Measurements from ENCODE around the gene FCHSD1.

The FCHSD1 gene

DNA sequence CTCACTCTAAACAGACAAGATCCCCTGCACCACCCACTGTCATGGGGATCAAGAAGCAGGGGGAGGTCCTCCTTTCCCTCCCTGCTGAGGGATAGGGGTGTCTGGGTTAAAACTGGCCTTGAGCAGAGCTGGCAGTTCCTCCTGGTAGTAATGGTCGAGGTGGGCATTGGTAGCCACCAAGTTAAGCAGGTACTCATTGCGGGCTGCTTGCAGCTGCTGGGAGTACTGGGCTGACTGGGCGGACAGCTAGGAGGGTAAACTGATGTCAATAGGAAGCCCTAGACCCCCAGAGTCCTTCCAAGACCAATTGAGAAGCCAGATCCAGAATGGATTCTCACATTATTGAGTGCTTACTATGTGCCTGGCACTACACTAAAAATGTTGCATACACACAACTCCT is 3.4 kb downstream of the FCHSD1 start:
- no peak overlapping the region for H3K27ac ChIP-seq
- no peak overlapping the region for H3K4me3 ChIP-seq

DNA sequence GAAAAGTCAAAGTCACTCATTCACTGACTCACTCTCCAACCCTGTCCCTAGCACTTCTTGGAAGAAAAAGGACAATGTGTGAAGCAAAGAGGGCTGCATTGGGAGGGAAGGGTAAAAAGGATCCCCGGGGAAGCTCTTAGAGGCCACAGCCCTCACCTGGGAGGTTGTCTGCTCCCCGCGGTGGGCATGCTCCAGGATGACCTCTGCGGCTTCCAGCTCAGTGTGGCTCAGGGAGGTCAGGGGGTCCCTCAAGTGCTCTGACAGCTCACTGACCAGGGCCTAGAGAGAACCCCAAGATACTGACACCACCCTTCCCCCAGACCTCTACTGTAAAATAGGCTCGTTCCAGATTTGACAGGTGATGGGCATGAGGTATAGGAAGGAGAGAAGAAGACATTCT is 4.0 kb downstream of the FCHSD1 start:
- no peak overlapping the region for H3K27ac ChIP-seq
- H3K4me3 ChIP-seq: no peak overlapping the region

DNA sequence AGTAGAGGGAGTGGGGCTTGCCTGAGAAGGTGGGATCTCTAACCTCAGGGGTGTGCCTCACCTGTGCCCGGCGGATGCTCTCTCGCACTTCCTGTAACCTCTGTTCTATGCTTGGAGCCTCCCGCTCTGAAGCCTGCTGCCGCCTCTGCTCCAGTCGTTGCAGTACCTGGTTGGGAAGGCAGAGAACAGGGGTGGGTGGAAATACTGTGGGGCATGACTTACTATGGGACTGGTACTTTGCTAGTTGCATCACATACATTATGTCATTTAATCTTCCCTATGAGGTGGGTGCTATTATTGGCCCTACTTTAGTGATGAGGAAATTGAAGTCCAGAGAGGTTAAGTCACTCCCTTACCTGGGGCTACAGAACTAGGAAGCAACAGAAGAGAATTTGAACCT is 5.2 kb downstream of the FCHSD1 start:
- peak overlapping the region in 1 of 21 experiments; percentile 3 for H3K27ac ChIP-seq
- H3K4me3 ChIP-seq: no peak overlapping the region

GRCh38 chr5:141641634-141642267 is 9.5 kb downstream of the FCHSD1 start:
- no peak overlapping the region for H3K27ac ChIP-seq
- H3K4me3 ChIP-seq: no peak overlapping the region

GRCh38 chr5:141640698-141641097 is 10.5 kb downstream of the FCHSD1 start:
- H3K4me3 ChIP-seq: no peak overlapping the region
- no peak overlapping the region for H3K27ac ChIP-seq

DNA sequence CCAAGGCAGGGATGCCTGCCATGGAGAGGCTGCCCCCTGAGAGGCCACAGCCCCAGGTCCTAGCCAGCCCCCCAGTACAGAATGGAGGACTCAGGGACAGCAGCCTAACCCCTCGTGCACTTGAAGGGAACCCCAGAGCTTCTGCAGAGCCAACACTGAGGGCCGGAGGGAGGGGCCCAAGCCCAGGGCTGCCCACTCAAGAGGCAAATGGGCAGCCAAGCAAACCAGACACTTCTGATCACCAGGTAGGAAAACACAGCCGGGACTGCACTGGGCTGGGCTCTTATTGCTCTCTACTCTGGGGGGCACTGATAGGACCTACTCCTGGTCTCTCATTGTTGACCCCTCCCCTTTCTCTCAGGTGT is 11.2 kb downstream of the FCHSD1 start:
- Histone ChIP-seq H3K4me3 (no peak overlapping the region), H3K27ac (no peak overlapping the region)

- no peak overlapping the region for H3K4me3 ChIP-seq
- H3K27ac ChIP-seq: no peak overlapping the region
Measured at GRCh38 chr5:141639357-141640050, 11.7 kb downstream of the FCHSD1 start.

- Histone ChIP-seq H3K4me3 (no peak overlapping the region), H3K27ac (peak overlapping the region in 1 of 21 experiments; percentile 88)
Measured at GRCh38 chr5:141638771-141639170, 12.4 kb downstream of the FCHSD1 start.

- peak overlapping the region; percentile 52 to 80 (median 74) for H3K4me3 ChIP-seq
- peak overlapping the region in 16 of 21 experiments; percentile 23 to 91 (median 80) for H3K27ac ChIP-seq
Measured at GRCh38 chr5:141637767-141638419, 13.3 kb downstream of the FCHSD1 start.

DNA sequence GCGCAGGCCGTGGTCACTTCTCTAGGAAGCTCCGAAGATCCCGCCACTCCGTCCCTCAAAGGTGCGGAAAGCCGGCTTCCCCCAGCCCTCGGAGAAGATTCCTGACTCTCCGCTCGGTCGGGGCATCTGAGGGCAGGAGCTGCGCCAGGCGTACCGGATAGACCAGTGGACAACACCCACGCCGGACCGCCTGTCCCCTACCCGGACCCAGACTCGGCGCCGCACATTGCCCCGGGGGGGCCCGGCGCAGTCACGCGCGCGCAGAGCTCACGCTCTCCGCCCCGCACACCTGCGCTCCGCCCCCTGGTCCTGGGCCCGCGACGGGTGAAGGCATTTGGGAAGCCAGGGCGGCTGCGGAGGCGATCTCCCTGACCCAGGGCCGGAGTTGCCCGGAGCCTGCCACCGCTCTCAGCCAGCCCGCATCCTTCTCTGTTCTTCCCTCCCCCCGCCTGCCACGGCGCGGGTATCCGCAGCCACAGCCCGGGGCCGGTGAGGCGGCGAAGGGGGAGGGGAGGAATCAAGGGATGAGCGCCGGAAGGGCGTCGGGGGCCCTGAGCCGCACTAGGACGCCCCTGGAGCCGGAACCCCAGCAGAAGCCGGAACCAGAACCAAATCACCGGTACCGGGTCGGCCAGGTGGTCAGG is 14.0 kb downstream of the FCHSD1 start:
- peak overlapping the region in 20 of 21 experiments; percentile 23 to 91 (median 81) for H3K27ac ChIP-seq
- H3K4me3 ChIP-seq: peak overlapping the region; percentile 52 to 80 (median 74)

DNA sequence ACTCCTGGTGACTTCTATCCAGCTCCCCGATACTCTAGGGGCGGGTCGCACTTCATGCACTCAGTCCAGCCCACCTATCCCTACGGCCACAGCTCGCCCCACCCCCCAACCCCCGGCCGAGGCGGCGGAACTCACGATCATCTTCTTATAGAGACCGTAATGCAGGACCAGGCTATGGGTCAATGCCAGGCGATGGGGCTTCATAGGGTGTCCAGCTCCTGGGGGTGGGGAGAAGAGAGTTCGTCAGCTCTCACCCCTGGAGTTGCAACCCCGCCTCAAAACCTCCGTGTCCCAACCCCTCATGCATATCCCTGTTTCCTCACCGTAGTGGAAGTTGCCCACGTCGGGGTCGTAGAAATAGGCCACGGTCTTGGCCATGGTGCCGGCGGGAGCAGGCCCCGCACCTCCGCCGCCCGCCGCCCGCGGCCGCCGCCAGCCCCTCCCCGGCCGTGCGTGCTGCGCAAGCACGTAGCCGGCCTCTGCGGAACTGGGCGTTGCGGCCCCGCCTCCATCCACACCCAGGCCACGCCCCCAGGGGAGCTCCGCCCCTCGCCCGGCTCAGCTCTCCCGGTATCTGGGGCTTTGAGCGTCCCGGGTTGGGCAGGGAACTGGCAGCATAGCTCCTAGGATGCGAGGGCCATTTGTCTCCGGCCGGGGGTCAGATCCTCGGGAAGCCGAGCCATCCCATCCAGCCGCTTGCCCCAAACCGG is 14.7 kb downstream of the FCHSD1 start, which contains the start of the genes HDAC3 and RELL2:
Gene HDAC3 (minus strand): TSS at position 437 of the 710 bp plus-strand sequence. CDS start 59 bp downstream, at position 378.
Gene RELL2 (plus strand): TSS at position 585 of the 710 bp plus-strand sequence. CDS start 1,229 bp downstream, outside the sequence.
- Histone ChIP-seq H3K4me3 (peak within 1 kb of the TSS; percentile 52 to 80 (median 74)), H3K27ac (peak within 1 kb of the TSS; percentile 36 to 91 (median 82))

- H3K27ac ChIP-seq: peak overlapping the region in 18 of 21 experiments; percentile 70 to 91 (median 84)
- H3K4me3 ChIP-seq: peak overlapping the region; percentile 52 to 80 (median 74)
Measured at GRCh38 chr5:141636106-141636412, 15.2 kb downstream of the FCHSD1 start.

- Histone ChIP-seq H3K4me3 (peak overlapping the region; percentile 52 to 80 (median 74)), H3K27ac (peak overlapping the region in 12 of 21 experiments; percentile 73 to 91 (median 82))
Measured at GRCh38 chr5:141635646-141636045, 15.6 kb downstream of the FCHSD1 start.

DNA sequence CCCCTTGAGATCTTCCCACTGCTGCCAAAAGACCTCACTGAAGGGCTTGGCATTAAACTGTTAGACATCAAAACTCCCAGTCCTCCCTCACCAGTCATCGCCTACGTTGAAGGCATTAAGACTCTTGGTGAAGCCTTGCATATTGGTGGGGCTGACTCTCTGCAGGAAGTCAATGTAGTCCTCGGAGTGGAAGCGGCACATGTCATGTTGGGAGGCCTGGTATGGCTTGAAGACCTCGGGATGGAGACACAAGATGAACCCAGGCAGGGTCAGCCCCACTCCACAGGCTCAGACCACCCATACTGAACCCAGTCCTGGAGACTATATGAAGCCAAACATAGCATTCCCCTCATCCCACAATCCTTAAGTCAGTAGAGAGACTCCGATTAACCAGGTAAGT is 16.5 kb downstream of the FCHSD1 start:
- Histone ChIP-seq H3K27ac (peak overlapping the region in 2 of 21 experiments; percentile 19 to 37), H3K4me3 (no peak overlapping the region)

- Histone ChIP-seq H3K4me3 (no peak overlapping the region), H3K27ac (peak overlapping the region in 1 of 21 experiments; percentile 37)
Measured at GRCh38 chr5:141633871-141634561, 17.2 kb downstream of the FCHSD1 start.

GRCh38 chr5:141632650-141633049 is 18.6 kb downstream of the FCHSD1 start:
- Histone ChIP-seq H3K4me3 (no peak overlapping the region), H3K27ac (no peak overlapping the region)

- H3K27ac ChIP-seq: no peak overlapping the region
- no peak overlapping the region for H3K4me3 ChIP-seq
Measured at GRCh38 chr5:141630570-141631140, 20.6 kb downstream of the FCHSD1 start.

DNA sequence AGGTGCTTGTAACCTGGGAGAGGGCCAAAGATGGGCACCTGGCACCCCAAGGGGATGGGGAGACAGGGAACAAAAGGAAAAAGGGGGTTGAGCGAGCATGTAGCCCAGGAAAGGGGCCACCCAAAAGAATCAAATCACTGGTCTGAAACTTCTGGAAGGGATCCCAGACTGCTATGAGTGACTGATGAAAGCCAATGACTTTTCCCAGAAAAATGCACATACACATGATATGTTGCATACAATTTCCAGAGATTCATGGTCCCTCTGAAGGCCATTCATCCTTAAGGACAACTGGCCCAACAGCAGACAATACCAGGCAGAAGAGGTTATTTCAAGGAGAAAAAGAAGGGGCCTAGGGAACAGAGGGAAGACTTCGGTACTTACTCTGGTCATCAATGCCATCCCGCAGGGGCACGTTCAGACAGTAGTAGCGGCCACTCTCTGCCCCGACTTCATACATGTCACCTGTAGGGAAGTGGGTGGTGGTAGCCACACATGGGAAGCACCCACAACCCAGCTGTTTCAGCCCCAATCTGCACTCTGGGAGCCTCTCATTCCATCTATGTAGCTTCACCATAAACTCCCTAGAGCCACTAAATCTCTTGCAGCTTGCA is 22.9 kb downstream of the FCHSD1 start:
- no peak overlapping the region for H3K27ac ChIP-seq
- H3K4me3 ChIP-seq: no peak overlapping the region

Measured in skin epidermis (tissue), 12 donors.